Keratinocyte (primary cell): ENCODE results near the gene DRAP1.

Experiments
- EZH2 ChIP-seq: IDR thresholded peaks from one replicate; pipeline ENCODE4 v1.6.1; 2012; ENCODE audit warnings: inconsistent platforms, mild to moderate bottlenecking, low read length, moderate library complexity
- TF ChIP-seq, protein P1 (sequence below), 3 experiments: IDR thresholded peaks in 1 of 3; conservative IDR thresholded peaks in 1 of 3; optimal IDR thresholded peaks in 1 of 3; 2 replicates in 2 of 3; 3 replicates in 1 of 3; pipeline versions ENCODE3 to v1.5.1; 2011; ENCODE audit warnings: low read length in 3 of 3, mild to moderate bottlenecking in 3 of 3, moderate library complexity in 2 of 3, control low read depth in 1 of 3, inconsistent platforms in 1 of 3; ENCODE audit not compliant: insufficient read depth in 2 of 3; ENCODE audit errors: extremely low read depth in 1 of 3

DNA sequence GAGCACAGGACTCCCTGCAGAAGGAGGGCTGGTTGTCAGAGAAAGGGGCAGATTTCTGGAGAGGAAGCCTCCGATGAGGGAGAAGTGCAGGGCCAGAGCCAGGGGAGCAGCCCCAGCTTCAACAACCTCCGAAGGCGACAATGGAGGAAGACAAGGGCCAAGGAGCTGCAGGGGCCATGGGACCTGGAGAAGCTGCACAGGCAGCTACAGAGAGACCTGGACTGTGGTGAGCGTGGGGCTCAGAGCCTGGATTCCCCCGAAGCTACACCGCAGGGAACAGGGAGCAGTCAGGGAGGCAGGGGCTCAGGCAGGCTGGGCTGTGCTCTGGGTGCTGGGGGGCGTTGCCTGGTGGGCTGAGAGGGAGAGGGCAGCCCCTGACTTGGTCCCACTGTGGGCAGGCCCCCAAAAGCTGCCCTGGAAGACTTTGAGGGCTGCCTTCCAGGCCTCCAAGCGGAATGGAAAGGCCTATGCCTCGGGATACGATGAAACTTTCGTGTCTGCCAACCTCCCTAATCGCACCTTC lies 28.4 kb downstream of the DRAP1 start:
- TF ChIP-seq, protein P1, sequence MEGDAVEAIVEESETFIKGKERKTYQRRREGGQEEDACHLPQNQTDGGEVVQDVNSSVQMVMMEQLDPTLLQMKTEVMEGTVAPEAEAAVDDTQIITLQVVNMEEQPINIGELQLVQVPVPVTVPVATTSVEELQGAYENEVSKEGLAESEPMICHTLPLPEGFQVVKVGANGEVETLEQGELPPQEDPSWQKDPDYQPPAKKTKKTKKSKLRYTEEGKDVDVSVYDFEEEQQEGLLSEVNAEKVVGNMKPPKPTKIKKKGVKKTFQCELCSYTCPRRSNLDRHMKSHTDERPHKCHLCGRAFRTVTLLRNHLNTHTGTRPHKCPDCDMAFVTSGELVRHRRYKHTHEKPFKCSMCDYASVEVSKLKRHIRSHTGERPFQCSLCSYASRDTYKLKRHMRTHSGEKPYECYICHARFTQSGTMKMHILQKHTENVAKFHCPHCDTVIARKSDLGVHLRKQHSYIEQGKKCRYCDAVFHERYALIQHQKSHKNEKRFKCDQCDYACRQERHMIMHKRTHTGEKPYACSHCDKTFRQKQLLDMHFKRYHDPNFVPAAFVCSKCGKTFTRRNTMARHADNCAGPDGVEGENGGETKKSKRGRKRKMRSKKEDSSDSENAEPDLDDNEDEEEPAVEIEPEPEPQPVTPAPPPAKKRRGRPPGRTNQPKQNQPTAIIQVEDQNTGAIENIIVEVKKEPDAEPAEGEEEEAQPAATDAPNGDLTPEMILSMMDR (optimal IDR thresholded peaks at IDR 0.05 in 1 of 3, IDR thresholded peaks at IDR 0.05 in 1 of 3, conservative IDR thresholded peaks at IDR 0.05 in 1 of 3; ENCODE audit: extremely low read depth in 1 of 3, insufficient read depth in 2 of 3, low read length in 3 of 3): no peak
- TF ChIP-seq EZH2: no peak
